IPS-11a (cell line): Measurements from ENCODE around the gene CBR1.

Source experiments
- H3K4me3 ChIP-seq: one replicate; pipeline ENCODE4 v1.5.1; 2013; ENCODE audit warnings: low read depth, low read length, control low read depth

CBR1 gene

DNA sequence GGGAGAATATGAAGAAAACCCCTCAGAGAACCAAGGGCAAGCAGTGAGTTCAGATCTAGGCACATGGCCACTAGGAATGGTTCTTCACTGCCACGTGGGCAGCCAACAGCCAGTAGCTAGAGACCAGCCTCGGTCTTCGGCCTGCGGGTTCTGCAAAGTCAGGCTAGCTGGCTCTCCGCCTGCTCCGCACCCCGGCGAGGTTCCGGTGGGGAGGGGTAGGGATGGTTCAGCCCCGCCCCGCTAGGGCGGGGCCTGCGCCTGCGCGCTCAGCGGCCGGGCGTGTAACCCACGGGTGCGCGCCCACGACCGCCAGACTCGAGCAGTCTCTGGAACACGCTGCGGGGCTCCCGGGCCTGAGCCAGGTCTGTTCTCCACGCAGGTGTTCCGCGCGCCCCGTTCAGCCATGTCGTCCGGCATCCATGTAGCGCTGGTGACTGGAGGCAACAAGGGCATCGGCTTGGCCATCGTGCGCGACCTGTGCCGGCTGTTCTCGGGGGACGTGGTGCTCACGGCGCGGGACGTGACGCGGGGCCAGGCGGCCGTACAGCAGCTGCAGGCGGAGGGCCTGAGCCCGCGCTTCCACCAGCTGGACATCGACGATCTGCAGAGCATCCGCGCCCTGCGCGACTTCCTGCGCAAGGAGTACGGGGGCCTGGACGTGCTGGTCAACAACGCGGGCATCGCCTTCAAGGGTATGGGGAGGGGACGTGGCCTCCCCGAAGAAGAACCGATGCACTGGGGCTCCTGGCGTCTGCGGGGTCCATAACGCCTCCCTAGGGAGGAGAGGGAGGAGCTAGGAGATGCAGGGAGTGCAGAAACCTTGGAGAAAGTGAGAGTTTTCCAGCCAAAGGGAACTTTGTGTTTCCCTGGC, at the start of gene CBR1:
CBR1 (plus strand) TSS at position 312 of the 871 bp plus-strand sequence; CDS start at position 404, 92 bp downstream.
- peak within 1 kb of the TSS; percentile 51 for H3K4me3 ChIP-seq

DNA sequence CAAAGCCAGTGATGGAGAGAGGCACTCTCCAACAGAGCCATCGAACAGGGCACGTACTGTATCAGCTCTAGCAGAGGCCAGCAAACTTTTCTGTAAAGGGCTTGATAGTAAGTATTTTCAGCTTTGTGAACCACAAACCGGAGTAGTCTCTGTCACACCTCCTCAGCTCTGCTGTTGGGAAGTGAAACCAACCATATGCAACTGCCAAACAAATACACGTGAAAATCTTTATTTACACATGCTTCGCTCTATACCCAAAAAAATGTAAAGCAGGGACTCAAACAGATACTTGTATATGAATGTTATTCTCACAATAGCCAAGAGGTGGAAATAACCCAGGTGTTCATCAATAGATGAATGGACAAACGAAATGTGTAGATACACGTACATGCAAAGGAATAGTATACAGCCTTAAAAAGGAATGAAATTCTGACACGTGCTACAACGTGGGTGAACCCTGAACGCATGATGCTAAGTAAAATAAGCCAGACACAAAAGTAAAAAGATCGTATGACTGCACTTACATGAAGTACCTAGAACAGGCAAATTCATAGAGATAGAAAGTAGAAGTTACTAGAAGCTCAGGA, 48.5 kb upstream of the CBR1 start:
- H3K4me3 ChIP-seq = no peak overlapping the region

DNA sequence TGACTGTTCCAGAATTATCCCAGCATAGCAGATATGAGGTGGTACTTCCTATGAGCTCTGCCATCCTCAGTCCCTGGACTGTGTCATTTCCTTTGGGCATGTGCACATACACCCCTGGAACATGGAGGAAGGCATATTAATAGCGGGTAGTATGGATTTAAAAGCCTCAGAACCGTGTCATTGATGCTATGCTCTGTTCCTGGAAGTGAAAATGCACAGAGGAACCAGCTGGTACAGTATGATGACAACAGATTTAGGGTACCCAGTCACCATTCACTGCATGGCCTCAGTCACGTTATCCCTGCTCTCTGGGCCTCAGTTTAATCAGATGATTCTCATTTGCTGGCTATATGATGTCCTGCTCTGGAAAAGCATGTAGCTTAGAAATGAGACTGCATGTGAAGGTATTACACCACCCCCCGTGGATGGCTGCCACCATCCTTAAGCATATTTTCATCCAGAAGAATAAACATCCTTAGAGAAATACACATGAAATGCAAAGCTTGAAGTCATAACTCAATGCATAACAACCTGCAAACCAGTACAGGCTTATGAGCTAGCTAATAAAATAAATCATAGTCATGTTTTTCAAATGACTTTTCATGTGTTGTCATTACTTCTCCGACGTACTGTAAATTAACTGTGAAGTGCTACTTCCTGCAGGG, 47.3 kb upstream of the CBR1 start:
- H3K4me3 ChIP-seq = no peak overlapping the region

DNA sequence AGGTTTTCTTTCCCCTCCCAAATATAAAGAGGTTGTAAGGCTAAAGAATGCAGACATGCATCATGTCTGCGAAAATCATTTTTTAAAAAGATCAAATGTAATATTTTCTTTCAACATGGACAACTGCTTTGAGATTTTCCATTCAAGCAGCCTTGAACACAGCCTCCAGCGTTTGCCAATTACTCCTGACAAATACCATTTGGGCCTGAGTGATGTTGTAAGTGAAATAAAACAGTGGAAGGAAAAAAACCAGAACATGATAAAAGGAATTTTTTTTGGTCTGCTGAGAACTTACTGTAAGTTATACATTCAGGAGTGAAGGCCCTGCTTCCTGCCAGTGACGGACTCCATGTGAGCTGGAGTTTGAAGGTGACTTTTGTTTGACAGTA, 46.7 kb upstream of the CBR1 start:
- no peak overlapping the region for H3K4me3 ChIP-seq

DNA sequence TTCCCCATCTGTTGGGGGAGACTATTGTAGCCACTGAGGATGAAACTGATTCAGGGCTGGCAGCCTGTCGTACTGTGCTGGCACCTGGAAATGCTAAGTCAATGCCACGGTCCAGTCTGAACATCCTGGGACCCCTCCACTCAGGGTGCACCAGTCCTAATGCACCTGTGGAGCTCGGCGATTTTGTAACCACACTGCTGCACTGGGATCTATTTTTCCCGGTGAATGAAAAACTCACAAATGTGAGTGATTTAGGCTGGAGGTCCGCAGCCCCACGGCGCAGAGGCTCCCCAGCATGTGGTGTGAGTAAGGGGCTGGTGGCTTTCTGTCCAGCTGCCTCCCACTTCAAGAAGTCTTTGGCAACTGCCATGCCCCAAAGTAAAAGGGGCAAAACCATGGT, 45.0 kb upstream of the CBR1 start:
- H3K4me3 ChIP-seq = no peak overlapping the region

DNA sequence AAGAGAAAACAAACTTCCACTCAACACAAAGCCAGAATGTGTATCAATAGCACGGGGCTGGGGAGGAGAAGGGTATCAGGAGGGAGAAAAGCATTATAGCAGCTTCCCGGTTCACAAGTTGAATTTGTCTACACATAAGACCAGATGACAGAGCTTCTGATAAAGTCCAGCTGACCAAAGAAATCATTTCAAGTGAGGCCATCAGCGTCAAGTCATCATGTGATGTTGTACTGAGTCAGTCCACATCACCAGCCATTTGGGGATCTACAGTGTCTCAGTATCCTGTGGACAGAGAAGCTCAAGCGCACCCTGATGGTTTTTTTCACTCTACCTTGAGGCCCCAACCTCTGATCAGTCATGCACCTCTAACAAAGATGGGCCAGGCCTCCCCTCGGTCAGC, 42.5 kb upstream of the CBR1 start:
- no peak overlapping the region for H3K4me3 ChIP-seq

DNA sequence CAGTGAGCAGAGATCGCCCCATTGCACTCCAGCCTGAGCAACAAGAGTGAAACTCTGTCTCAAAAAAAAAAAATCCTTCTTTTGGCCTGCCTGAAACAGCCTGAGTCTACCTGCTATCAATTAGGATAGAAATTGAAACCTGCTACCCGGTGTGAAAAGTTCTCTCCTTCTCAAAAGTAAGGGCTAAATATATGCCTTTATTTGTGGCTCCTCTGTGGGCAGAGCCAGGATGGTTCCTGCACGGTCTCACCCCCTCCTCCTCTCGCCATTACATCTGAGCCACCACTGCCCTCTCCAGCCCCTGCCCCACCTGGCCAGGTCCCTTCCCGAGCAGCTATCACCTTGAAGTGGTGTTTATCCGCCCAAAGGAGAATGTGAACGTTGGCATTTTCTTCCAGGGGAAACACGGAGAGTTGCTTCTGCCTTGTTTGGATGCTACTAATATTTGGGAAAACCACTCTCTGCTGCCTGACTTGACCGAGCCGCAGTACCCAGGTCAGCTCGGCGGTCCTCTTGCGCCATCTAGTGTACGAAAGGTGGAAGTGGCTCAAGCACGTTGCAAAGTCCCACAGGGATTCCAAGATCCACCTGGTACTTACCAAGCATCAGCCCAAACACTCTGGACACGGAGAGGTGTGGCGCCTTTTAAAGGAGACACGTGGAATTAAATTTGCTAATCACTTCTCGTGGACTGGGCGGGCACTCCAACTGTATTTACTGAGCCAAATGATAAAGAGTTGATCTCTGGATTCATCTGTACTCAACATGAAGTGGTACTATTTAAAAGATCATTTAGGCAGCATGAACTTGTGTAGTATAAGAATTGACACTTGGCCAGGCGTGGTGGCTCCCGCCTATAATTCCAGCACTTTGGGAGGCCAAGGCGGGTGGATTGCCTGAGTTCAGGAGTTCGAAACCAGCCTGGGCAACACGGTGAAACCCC, 41.4 kb upstream of the CBR1 start:
- H3K4me3 ChIP-seq = no peak overlapping the region

DNA sequence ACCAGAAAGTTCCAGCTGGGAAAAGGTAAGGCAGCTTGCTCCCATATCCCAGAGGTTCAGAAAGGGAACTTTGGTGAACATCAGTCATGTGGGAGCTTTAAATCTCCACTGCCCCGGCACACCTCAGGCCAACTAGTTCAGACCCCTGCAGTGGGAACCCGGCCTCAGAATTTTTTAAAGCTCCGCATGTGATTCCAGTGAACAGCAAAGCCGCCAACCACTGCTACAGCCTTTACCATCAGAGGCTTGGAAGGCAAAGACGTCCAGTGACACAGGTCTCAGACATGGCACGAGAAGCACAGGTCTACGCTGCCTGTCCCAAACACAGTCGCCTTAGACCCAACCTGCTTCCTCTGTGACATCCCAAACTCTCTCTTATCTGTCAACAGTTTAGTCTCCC, 40.5 kb upstream of the CBR1 start:
- no peak overlapping the region for H3K4me3 ChIP-seq

DNA sequence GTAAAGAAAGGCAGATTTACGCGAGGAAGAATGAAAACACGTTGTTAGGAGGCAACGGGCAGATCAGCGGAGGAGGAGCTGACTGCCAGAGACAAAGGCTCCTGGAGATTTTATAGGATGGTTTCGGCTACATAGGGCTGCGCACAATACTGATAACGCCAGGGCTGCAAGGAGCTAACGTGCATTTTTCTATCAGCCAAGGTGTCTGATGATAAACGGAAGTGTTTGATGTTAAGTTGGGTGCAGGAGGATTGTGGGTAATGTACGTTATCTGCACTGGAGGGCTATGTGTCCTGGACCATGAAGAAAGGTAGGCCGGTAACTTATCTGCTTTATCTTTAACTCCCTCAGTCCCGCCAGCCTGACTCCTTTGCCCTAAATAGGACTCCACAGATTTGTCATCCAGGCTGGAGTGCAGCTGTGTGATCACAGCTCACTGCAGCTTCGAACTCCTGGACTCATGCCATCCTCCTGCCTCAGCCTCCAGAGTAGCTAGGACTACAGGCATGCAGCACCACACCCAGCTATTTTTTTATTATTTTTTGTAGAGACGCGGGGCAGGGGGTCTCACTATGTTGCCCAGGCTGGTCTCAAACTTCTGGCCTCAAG, 39.1 kb upstream of the CBR1 start:
- no peak overlapping the region for H3K4me3 ChIP-seq

DNA sequence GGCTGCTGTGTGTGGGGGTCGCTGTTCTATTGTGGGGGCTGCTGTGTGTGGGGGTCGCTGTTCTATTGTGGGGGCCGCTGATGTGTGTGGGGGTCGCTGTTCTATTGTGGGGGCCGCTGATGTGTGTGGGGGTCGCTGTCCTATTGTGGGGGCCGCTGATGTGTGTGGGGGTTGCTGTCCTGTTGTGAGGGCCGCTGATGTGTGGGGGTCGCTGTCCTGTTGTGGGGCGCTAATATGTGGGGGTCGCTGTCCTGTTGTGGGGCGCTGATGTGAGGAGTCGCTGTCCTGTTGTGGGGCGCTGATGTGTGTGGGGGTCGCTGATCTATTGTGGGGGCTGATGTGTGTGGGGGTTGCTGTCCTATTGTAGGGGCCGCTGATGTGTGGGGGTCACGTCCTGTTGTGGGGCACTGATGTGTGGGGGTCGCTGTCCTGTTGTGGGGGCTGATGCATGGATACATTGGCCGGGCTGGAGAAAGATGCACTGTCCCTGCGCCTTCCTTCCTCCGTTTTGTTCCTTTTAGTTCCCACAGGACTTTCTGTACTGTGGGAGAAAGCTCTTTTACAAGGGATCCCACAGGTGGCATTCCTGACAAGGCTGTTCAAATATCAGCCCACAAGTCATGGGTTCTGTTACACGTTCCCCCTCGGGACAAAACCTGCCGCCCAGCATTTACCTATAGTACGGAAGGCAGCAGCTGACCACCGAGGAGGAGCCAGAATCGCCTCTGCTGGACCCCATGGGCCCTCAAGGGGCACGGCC, 37.0 kb upstream of the CBR1 start:
- no peak overlapping the region for H3K4me3 ChIP-seq

DNA sequence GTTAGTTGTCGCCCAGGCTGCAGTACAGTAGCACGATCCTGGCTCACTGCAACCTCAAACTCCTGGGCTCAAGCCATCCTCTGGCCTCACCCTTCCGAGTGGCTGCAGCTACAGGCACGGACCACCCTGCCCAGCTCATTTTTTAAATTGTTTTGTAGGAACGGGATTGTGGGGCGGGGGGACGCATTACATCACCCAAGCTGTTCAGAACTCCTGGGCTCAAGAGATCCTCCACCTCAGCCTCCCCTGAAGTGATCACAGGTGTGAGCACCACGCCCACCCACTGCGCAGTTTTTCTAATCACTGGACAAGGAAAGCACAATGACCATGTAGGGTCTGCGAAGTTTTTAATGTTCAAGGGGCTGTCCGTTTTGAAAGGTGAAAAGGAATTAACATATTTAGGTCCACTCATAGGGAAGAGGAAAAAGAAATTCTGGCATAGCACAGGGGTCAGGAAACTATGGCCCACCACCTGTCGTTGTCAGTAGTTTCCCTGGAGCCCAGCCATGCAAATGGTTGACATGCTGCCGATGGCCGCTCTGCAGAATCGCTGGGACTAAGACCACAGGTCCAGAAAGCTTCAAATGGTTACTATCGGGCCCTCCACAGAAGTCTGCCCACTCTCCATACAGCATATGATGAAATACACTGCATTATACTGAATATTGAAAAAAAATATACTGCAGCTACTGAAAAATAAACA, 35.5 kb upstream of the CBR1 start:
- no peak overlapping the region for H3K4me3 ChIP-seq

DNA sequence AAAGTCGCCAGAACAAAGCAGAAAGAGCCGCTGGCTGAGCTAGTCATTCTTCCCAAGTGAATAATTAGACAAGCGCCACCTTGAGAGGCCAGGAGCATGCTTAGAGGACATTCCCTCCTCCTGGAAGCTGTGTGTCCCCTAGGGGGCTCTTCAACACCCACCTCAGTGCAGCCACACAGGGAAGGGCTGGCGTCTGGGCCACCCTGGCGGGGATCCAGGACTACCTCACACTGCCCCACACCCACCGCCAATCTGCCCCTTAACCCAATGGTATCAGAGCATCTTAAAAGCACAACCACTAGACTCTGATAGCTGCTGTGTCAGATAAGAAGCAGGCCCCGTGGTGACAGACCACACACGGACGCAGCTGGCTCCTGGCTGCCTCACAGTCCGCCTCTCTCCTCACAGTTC, 34.4 kb upstream of the CBR1 start:
- H3K4me3 ChIP-seq = no peak overlapping the region

DNA sequence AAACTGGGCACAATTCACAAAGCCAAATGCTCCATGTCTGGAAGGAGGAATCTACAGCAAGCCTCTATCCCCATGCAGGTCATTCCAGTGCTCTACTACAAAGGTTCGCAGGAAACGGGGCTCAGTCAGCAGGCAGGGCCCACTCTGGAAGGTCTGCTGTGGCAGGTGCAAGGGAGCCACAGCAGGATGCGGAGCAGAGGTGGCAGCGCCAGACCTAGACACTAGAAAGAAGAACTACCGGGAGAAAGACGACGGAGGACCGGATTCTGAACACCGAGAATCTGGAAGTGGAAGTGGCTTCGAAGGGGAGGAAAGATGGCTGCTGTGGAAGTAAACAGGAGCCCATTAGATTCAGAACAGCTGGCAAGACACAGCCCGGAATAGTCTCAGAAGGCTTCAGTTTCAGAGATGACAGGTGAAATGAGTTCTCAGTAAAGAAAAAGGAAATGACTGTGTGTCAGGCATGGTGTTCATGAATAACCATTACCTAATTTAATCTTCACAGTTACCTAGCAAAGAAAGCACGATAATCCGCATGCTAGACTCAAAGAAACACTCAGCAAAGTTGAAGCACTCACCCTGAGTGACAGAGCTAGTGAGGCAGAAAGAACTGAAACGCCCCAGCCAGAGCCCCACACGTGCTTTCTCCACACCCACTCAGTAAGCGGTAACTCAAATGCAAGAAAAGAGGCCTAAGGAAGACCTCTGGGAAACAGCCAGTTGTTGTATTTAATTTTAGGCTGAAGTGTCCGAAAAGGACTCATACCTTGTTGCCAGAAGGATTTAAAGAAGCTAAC, 30.9 kb upstream of the CBR1 start:
- H3K4me3 ChIP-seq = no peak overlapping the region

DNA sequence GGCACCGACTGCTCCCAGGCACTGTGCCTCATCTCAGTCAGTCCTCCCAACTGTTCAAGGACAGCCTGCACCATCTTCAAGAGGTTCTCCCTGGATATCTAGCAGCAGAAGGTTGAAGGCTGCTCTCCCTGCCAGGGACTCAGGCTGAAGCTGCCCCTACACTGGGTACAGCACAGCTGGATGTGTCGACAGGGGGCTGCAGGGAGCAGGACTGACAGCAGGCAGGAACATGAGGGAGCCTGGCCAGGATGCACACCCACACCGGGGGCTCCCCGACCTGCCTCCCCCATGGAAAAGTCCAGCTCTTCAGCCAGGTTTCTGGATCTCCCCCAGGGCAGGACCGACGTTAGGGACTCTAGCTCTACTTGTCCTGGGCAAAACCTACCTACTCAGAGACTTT, 30.0 kb upstream of the CBR1 start:
- no peak overlapping the region for H3K4me3 ChIP-seq

DNA sequence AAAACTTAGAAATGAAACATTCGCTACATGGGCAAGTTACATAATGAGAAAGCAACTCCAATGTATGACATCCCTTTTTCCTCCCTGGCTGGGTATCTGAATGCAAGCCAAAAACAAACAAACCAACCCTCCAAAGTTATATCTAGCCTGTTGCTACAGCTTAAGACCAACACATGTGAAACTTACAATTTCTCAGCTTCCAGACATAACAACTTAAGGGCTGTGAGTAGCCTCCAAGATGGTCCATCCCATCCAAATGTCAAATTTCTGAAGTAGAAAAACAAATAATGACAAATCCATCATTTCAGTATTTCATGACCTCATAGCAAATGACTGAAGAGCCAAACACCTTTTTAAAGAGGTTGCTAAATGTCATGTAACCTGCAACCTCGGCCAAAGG, 29.4 kb upstream of the CBR1 start:
- H3K4me3 ChIP-seq = no peak overlapping the region

DNA sequence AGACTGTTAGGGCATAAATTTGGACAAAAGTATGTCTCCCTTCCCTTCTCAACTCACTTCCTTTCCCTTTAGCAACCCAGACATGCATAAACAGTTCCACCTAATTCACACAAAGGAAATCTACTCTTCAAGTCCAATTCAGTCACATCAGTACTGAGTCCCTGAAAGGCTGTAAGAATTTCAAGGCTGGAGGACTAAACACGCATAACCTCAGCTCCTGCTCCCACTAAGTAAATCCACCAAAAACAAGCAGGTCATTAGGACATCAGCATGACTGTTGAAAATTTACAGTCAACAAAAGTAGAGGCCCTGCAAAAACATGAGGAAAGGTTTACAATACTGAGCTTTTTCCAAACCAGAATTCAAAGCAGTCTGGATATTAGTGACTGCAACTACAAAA, 27.9 kb upstream of the CBR1 start:
- H3K4me3 ChIP-seq = no peak overlapping the region

DNA sequence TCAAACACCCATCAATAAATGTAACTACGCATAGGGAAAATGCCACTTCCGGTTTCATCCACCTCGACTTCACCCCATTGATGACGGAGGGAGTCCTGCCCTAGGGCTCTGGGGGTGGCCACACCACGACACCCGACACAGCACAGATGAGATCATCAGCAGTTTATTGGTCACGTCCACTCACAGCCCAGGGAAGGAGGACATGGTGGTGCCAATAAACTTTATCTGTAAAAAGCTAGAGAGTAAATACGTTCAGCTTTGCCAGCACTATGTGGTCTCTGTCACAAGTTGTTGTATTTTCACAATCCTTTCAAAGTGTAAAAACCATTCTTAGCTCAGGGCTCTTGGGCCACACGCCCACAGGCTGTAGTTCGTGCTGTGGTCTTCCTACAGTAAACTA, 25.8 kb upstream of the CBR1 start:
- H3K4me3 ChIP-seq = no peak overlapping the region

DNA sequence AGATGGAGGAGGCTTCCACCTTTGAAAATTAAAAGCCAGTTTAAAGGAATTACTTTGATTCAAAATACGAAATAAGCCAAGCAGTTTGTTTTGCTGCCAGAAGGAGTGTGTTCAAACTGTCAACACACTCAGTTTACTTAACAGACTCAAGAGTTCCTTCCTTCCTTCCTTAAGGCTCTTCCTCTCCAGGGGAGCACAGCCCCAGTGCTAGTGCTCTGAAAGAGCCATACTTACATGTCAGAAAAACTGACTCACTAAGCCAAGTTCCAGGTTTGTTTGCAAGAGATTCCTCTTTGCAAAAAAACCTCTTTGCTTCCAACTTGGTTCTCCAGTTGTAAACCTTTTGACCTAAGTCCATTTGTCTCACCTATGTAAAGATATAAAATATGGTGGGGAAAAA, 23.8 kb upstream of the CBR1 start:
- no peak overlapping the region for H3K4me3 ChIP-seq
